ENCODE data around the gene PCIF1. TPM values are rescaled to one million over a fixed set of nuclear protein-coding genes. Genes with fewer than 3 reads are reported as not detected.

The PCIF1 gene
- 10 to 100 TPM in 11 of 12 donors, not detected in 1; 20.6 to 40.3 (median 22.7) TPM for polyA plus RNA-seq (ENCODE audit: insufficient read length in 12 of 12)
- long read RNA-seq, donor 1, partial matches to known transcripts, result 0 of 7 reads
- long read RNA-seq, donor 1, other reads (novel, unspliced or antisense), result 0 of 7 reads
- long read RNA-seq, donor 2, partial matches to known transcripts, result 0 of 5 reads
- long read RNA-seq, donor 2, other reads (novel, unspliced or antisense), result 0 of 5 reads
- long read RNA-seq, donor 3, partial matches to known transcripts, result 0 of 3 reads
- long read RNA-seq, donor 3, other reads (novel, unspliced or antisense), result 0 of 3 reads
- long read RNA-seq, donor 4, partial matches to known transcripts, result 0 of 3 reads
- long read RNA-seq, donor 4, other reads (novel, unspliced or antisense), result 0 of 3 reads
- long read RNA-seq, donor 5, transcript PCIF1-203 (2 exons, 627 nt), result minor isoform, 7 of 15 reads
- long read RNA-seq, donor 5, transcript PCIF1-201 (17 exons, 2,747 nt), result major isoform, 8 of 15 reads
- long read RNA-seq, donor 5, partial matches to known transcripts, result 0 of 15 reads
- long read RNA-seq, donor 5, other reads (novel, unspliced or antisense), result 0 of 15 reads
- long read RNA-seq, donor 6, partial matches to known transcripts, result 0 of 4 reads
- long read RNA-seq, donor 6, other reads (novel, unspliced or antisense), result 0 of 4 reads
- long read RNA-seq, donor 7, partial matches to known transcripts, result 0 of 1 reads
- long read RNA-seq, donor 7, other reads (novel, unspliced or antisense), result 0 of 1 reads
- long read RNA-seq, donor 8, transcript PCIF1-201 (17 exons, 2,747 nt), result major isoform, 8 of 13 reads
- long read RNA-seq, donor 8, transcript PCIF1-203 (2 exons, 627 nt), result minor isoform, 5 of 13 reads
- long read RNA-seq, donor 8, partial matches to known transcripts, result 0 of 13 reads
- long read RNA-seq, donor 8, other reads (novel, unspliced or antisense), result 0 of 13 reads
- long read RNA-seq, donor 9, partial matches to known transcripts, result 0 of 5 reads
- long read RNA-seq, donor 9, other reads (novel, unspliced or antisense), result 0 of 5 reads
- long read RNA-seq, donor 10, partial matches to known transcripts, result 0 of 5 reads
- long read RNA-seq, donor 10, other reads (novel, unspliced or antisense), result 0 of 5 reads
- long read RNA-seq, donor 11, transcript PCIF1-203 (2 exons, 627 nt), result major isoform, 7 of 13 reads
- long read RNA-seq, donor 11, transcript PCIF1-201 (17 exons, 2,747 nt), result minor isoform, 6 of 13 reads
- long read RNA-seq, donor 11, partial matches to known transcripts, result 0 of 13 reads
- long read RNA-seq, donor 11, other reads (novel, unspliced or antisense), result 0 of 13 reads

- peak; percentile 100 for DNase-seq
These were observed at the start of gene PCIF1 for GRCh38 chr20:45934586-45935415. Gene PCIF1 (plus strand): TSS chr20:45934683. CDS start chr20:45939000, 4,317 bp downstream.

- no peak for DNase-seq
These were observed 47.7 kb upstream of the PCIF1 start for GRCh38 chr20:45886590-45887345.

- no peak for DNase-seq
These were observed 47.2 kb upstream of the PCIF1 start, which contains the start of gene SPATA25 for GRCh38 chr20:45887346-45887715. Gene SPATA25 (minus strand): TSS chr20:45887622. CDS start chr20:45887590, 32 bp downstream.

GRCh38 chr20:45888681-45889080, 45.8 kb upstream of the PCIF1 start:
- no peak for DNase-seq

GRCh38 chr20:45890077-45890984, 44.2 kb upstream of the PCIF1 start:
- DNase-seq, result peak; percentile 86

GRCh38 chr20:45890985-45891983, 43.2 kb upstream of the PCIF1 start, which contains the start of the genes CTSA and NEURL2:
Gene CTSA (plus strand): TSS chr20:45891335. CDS start chr20:45891569, 234 bp downstream.
Gene NEURL2 (minus strand): TSS chr20:45891208. CDS start chr20:45890991, 217 bp downstream.
- peak; percentile 94 for DNase-seq

GRCh38 chr20:45892049-45892825, 42.2 kb upstream of the PCIF1 start:
- DNase-seq, result no peak

GRCh38 chr20:45892828-45893500, 41.5 kb upstream of the PCIF1 start:
- no peak for DNase-seq

- no peak for DNase-seq
These were observed 40.7 kb upstream of the PCIF1 start for GRCh38 chr20:45893831-45894230.

- DNase-seq, result no peak
These were observed 39.7 kb upstream of the PCIF1 start for GRCh38 chr20:45894797-45895196.

- DNase-seq, result no peak
These were observed 37.8 kb upstream of the PCIF1 start for GRCh38 chr20:45896641-45897161.

- no peak for DNase-seq
These were observed 37.2 kb upstream of the PCIF1 start for GRCh38 chr20:45897289-45897688.

GRCh38 chr20:45897692-45898091, 36.8 kb upstream of the PCIF1 start:
- DNase-seq, result no peak

- no peak for DNase-seq
These were observed 36.2 kb upstream of the PCIF1 start for GRCh38 chr20:45898285-45898684.

- no peak for DNase-seq
These were observed 35.2 kb upstream of the PCIF1 start for GRCh38 chr20:45899046-45899835.
